ENCODE data around the gene MPHOSPH8.

Gene MPHOSPH8

GRCh38 chr13:19633479-19634255 lies at the start of gene MPHOSPH8:
MPHOSPH8 (plus strand) TSS chr13:19633659; CDS start chr13:19633749, 90 bp downstream.
- peak; percentile 84 for DNase-seq

- DNase-seq, result no peak
Measured at GRCh38 chr13:19586904-19587634, 46.4 kb upstream of the MPHOSPH8 start.

DNA sequence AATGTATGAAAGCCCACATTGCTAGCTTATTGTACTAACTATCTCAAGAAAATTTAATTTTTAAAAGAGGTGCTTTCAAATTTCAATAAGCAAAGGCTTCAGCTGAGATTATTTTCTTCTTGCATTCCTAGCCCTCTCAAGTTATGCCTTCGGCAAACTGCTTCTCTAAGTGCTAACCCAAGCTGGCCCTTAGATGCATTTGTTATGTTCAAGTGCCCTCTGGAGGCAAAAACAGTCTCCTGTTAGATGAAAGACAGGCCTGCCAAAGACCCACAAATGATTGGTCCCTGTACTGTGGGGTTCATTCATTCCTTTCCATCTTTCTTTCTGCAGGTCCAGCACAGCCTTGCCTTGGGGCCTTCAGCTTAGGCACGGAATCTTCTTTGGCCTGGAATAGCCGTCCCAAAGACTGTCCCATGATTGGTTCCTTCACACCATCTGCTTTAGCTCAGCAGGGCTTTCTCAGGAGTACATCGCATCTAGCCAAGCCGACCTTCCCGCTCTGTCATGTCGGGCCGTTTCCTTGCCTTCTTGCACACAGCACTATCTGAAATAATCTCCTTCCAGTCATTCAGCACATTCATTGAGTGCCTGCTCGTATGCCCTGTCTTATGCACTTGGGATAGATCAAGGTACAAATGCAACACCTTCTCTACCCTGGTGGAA lies 45.7 kb upstream of the MPHOSPH8 start:
- DNase-seq, result peak; percentile 1

- DNase-seq, result no peak
Measured at GRCh38 chr13:19589312-19589711, 44.1 kb upstream of the MPHOSPH8 start.

- DNase-seq, result no peak
Measured at GRCh38 chr13:19590423-19590822, 43.0 kb upstream of the MPHOSPH8 start.

DNA sequence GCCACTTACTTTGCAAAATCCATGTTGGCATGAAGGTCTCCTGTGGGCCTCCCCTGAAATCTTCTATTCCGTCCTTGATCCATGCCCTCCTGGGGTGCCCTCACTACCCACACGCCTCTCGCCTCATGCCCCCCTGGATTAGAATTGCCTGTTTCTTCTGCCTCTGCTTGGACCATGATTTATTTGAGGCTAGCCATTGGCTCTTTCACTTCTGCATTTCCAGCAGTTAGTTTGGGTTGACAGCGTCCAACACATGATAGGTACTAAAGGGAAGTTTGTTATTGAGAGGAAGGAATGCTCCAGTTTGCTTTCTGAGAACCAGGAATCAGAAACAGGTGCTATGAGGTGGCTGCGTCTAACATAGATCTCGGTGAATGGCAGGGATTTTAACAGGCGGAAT lies 41.6 kb upstream of the MPHOSPH8 start:
- no peak for DNase-seq

GRCh38 chr13:19592657-19593180 lies 40.7 kb upstream of the MPHOSPH8 start:
- DNase-seq, result no peak

DNA sequence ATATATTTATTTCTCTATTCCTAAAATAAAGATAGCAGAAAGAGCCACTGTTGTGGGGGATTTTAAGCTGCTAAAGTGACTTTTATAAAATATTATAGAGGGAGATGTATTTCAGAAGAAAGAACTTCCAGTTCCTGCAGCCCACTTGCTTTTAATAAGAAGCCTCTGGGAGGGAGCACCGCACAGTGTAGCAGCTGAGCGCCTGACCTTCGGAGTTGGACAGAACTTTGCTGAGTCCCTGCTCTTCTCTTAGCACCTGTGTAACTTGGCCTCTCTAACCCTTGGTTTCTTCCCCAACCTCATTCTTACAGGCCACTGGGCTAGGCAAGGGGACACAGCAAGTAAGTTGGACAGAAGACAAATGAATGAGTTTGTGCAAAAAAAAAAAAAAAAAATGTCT lies 37.4 kb upstream of the MPHOSPH8 start:
- DNase-seq, result no peak

DNA sequence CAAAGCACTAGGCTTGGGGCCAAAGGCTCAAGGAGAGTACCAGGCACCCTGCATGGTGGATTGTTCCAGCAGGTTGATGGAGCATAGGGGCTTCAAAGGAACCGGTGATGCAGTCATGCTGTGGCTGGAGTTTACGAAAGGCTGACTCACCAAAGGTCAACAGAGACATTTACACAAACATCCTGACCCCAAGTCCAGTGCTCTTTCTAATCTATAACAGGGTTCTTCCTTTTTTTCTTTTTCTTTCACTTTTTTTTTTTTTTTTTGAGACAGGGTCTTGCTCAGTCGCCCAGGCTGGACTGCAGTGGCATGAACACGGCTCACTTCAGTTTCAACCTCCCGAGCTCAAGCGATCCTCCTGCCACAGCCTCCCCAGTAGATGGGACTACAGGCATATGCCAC lies 36.5 kb upstream of the MPHOSPH8 start:
- DNase-seq, result no peak

DNA sequence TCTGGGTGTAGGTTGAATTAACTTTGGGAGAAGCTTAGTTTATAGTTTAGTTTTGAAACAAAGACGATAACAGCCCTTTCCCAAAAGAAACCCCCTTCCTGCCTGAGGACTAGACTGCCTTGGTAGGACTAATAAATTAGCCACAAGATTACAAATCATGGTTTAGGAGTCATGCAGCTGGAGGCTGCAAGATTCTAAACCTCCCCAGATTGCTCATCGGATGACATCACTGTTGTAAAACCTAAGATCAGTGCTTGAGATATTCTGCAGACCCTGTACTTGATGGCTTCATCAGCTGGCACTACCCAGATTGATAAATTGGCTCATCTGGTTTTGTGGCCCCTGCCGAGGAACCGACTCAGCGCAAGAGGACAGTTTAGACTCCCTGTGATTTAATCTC lies 35.9 kb upstream of the MPHOSPH8 start:
- DNase-seq, result no peak

GRCh38 chr13:19601749-19602725 lies 31.4 kb upstream of the MPHOSPH8 start:
- DNase-seq, result peak; percentile 26

DNA sequence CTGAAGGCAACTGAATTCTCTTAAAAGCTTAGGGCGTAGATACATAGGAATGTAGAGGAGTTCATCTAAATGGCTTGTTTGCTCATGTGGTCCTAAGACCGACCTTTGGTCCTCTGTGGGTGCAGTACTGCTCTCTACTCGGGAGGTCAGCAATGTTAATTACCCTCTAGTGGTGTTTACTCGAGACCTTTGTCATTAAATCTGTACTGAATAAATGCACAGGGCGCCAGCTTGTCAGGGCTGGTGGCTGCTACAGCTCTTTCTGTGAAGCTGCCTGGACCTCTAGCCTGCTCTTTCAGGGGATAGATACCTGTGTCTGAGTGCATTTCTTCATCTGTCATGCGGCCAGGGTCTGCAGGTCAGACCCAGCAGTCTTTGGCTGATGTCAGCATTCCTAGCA lies 29.2 kb upstream of the MPHOSPH8 start:
- DNase-seq, result no peak

DNA sequence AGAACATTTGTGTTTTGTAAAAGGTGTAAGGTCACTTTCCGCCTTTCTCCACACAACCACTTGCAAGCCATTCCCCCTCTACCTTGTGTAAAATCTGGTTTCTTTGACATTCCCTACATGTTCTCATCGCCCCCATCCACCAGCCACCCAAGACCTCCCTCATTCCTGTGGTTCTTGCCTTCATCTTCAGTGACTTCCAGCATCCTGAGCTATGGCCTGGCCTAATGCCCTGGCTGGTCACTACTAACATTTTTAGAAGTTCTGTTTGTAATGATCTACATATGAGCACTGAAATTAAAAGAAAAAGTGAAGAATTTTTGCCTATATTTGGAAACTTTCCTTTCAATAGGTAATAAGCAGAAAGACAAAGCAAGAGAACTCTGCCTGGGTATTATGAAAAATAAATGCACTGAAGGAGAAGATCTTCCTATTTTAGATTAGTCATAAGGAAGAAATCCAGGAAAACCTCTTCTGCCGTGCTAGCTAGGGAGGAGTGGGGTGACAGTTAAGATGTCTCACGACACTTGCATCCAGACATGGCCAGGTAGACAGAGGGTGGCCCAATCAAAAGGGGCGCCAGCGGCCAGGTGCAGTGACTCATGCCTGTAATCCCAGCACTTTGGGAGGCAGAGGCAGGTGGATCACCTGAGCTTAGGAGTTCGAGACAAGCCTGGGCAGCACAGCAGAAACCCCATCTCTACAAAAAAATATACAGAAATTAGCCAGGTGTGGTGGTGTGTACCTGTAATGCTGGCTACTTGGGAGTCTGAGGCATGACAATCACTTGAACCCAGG lies 28.1 kb upstream of the MPHOSPH8 start:
- no peak for DNase-seq

DNA sequence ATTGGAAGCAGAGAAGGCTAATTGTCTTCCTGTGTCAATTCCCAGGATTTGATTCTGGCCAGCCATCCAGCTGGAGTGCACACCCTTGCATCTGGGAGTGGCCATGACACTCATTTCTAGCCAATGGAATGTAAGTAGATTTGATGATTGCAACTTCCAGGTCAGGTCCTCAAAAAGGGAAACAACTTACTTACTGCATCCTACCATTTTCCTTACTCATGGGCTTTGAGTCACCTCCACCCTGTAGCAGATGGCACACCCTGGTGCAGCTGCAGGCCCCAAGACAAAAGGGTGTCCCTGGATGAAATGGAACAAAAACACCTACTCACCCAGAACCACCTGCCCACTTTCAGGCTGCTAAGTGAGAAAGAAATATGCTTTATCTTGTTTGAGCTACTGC lies 27.3 kb upstream of the MPHOSPH8 start:
- DNase-seq, result peak; percentile 7

- DNase-seq, result no peak
Measured at GRCh38 chr13:19606737-19607136, 26.7 kb upstream of the MPHOSPH8 start.

GRCh38 chr13:19607523-19608078 lies 25.9 kb upstream of the MPHOSPH8 start:
- DNase-seq, result no peak

GRCh38 chr13:19618977-19619376 lies 14.5 kb upstream of the MPHOSPH8 start:
- DNase-seq, result no peak

- DNase-seq, result peak; percentile 71
Measured at GRCh38 chr13:19622193-19622592, 11.3 kb upstream of the MPHOSPH8 start.

GRCh38 chr13:19624265-19624664 lies 9.2 kb upstream of the MPHOSPH8 start:
- no peak for DNase-seq

DNA sequence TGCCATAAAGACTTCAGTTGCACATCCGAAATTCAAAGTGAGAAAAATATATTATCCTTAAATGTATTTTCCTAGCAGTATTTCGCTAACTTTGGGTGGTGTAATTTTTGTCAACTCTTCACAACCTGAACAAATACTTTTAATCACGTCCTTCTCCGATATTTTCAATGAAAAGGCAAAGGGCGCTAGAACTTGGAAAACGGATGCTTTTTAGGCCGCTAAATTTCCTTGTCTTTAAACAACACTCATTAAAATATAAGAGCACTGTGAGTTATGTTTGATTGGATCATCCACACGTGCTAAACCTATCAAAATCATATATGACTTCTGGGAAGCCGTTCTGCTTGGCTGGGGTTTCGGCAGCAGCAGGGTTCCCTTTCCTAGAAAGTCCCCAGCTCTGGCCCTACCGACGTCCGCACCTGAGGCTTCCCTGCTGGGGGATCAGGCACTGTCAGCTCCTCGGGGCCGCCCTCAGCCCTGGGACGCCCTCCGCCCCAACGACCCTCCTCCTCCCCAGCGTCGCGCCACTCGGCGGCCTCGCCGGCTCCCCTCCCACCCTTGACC lies 462 bp upstream of the MPHOSPH8 start:
- DNase-seq, result no peak

- peak; percentile 0 for DNase-seq
Measured at GRCh38 chr13:19634256-19634740, 839 bp downstream of the MPHOSPH8 start.

Measured in NCI-H2171 treated with DMSO at 0.1 percent for 48 hours (cell line).